Loucy (cell line): ENCODE results near the gene GRB7.
A peak's percentile ranks its signal among the peaks of the same experiment; 100 is the strongest.

Source experiments
- H2AFZ ChIP-seq: fragments of 200-600 bp; sonication (generic); 2 replicates; pipeline ENCODE4 v1.6.0; 2016; ENCODE audit warnings: antibody characterized with exemption, mild to moderate bottlenecking, low read length, moderate library complexity
- H3F3A ChIP-seq: fragments of 200-600 bp; 2 replicates; pipeline ENCODE4 v1.6.0; 2016; ENCODE audit warnings: antibody characterized with exemption, low read depth, mild to moderate bottlenecking
- H3K27me3 ChIP-seq: fragments of 200-600 bp; sonication (generic); 2 replicates; pipeline ENCODE4 v1.6.1; 2014; ENCODE audit warnings: low read length, mild to moderate bottlenecking; ENCODE audit not compliant: insufficient read depth, poor library complexity, severe bottlenecking
- H3K36me3 ChIP-seq: fragments of 200-600 bp; sonication (generic); 2 replicates; pipeline ENCODE4 v1.6.1; 2016; ENCODE audit warnings: low read length; ENCODE audit not compliant: insufficient read depth
- H3K4me1 ChIP-seq: fragments of 200-600 bp; sonication (generic); 2 replicates; pipeline ENCODE4 v1.5.1; 2014; ENCODE audit warnings: low read length, mild to moderate bottlenecking; ENCODE audit not compliant: insufficient read depth, poor library complexity, severe bottlenecking
- H3K4me2 ChIP-seq: fragments of 200-600 bp; sonication (generic); 2 replicates; pipeline ENCODE4 v1.6.0; 2014; ENCODE audit warnings: antibody characterized with exemption, low read length, low read depth, mild to moderate bottlenecking; ENCODE audit not compliant: poor library complexity, severe bottlenecking
- H3K4me3 ChIP-seq: fragments of 200-600 bp; sonication (generic); 2 replicates; pipeline ENCODE4 v1.5.1; 2014; ENCODE audit warnings: low read length, mild to moderate bottlenecking, mixed read lengths; ENCODE audit not compliant: poor library complexity, severe bottlenecking
- H3K79me2 ChIP-seq: fragments of 200-600 bp; sonication (generic); 2 replicates; pipeline ENCODE4 v1.6.1; 2014; ENCODE audit warnings: low read length; ENCODE audit not compliant: insufficient read depth
- H3K9ac ChIP-seq: fragments of 200-600 bp; sonication (generic); 2 replicates; pipeline ENCODE4 v1.6.0; 2014; ENCODE audit warnings: mild to moderate bottlenecking, low read depth, low read length, moderate library complexity; ENCODE audit not compliant: poor library complexity, severe bottlenecking
- H3K9me2 ChIP-seq: fragments of 200-600 bp; sonication (generic); replicated peaks from 2 replicates; pipeline ENCODE4 v1.6.1; 2016; ENCODE audit warnings: low read depth, low read length, mixed read lengths
- H3K9me3 ChIP-seq: fragments of 200-600 bp; sonication (generic); 2 replicates; pipeline ENCODE4 v1.6.1; 2014; ENCODE audit warnings: mild to moderate bottlenecking, antibody characterized with exemption, low read length, low read depth; ENCODE audit not compliant: insufficient read depth
- H4K20me1 ChIP-seq: fragments of 200-600 bp; sonication (generic); 2 replicates; pipeline ENCODE4 v1.6.0; 2014; ENCODE audit warnings: antibody characterized with exemption, low read length, mild to moderate bottlenecking; ENCODE audit not compliant: insufficient read depth, poor library complexity, severe bottlenecking
- CTCF ChIP-seq: fragments of 200-600 bp; sonication (generic); conservative IDR thresholded peaks from 2 replicates; pipeline ENCODE4 v1.5.1; 2014; ENCODE audit warnings: mild to moderate bottlenecking, antibody characterized with exemption, low read length
- EZH2phosphoT487 ChIP-seq: fragments of 200-600 bp; IDR thresholded peaks from 2 replicates; pipeline ENCODE4 v1.6.1; 2018; ENCODE audit warnings: antibody characterized with exemption, mild to moderate bottlenecking, moderate library complexity, borderline replicate concordance

The GRB7 gene

DNA sequence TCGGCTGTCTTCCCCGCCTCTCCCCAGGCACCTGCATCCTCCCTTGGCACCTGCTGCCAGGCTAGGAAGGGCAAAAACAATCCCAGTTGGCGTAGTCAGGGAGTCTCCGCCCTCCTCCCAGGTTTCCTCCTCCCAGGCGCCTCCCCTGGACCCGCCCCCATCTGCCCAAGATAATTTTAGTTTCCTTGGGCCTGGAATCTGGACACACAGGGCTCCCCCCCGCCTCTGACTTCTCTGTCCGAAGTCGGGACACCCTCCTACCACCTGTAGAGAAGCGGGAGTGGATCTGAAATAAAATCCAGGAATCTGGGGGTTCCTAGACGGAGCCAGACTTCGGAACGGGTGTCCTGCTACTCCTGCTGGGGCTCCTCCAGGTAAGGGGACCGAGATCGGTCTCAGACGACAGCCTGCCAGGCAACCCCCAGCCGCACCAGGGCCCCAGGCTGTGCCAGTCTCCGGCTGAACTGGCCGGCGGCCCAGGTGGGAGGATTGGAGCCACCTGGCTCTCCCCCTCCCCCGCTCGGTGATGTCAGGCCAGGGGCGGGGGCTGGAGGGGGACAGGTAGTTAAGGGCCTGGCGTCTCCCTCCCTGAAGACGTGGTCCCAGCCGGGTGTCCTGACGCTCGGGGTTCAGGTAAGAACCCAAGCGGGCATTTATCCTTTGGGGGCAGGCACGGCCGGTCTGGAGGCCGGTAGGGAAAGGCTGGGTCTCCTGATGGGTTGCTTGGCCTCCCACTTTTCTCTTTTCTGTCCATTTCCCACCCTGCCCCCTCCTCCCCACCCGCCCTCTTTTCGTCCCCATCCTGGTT is at the start of gene GRB7:
TSS of gene GRB7 (plus strand) at position 179 of the 808 bp plus-strand sequence. CDS start 4,364 bp downstream, outside the sequence.
- H3K4me3 ChIP-seq = no peak within 1 kb of the TSS
- H3K4me2 ChIP-seq = no peak within 1 kb of the TSS
- H3K9me3 ChIP-seq = no peaks in the 10 kb centered on the region
- no peaks in the 10 kb centered on the region for H3K4me1 ChIP-seq
- no peaks in the 10 kb centered on the region for H3K27me3 ChIP-seq
- H3K36me3 ChIP-seq = no peaks in the 10 kb centered on the region
- no peak for TF ChIP-seq CTCF
- TF ChIP-seq EZH2phosphoT487 = no peak
- no peaks in the 10 kb centered on the region for H3K9me2 ChIP-seq
- no peaks in the 10 kb centered on the region for H3F3A ChIP-seq
- no peak within 1 kb of the TSS for H3K9ac ChIP-seq
- H2AFZ ChIP-seq = no peak within 1 kb of the TSS
- H3K79me2 ChIP-seq = no peaks in the 10 kb centered on the region
- no peaks in the 10 kb centered on the region for H4K20me1 ChIP-seq

DNA sequence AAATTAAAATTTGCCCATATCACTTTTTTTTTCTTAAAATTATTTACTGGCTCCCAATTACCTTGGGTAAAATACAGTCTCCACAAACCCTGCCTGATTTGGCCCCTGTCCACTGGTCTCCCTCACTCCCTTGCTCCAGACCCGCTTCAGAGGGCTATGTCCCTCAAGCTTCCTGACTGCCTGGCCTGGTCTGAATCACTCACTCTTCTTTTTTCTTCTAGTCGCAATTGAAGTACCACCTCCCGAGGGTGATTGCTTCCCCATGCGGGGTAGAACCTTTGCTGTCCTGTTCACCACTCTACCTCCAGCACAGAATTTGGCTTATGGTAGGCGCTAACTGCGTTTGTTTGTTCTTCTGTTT is 49.3 kb upstream of the GRB7 start:
- Histone ChIP-seq H2AFZ (peak overlapping the region; percentile 95), H3K4me3 (peak overlapping the region; percentile 97)
- no peak for TF ChIP-seq CTCF
- no peak for TF ChIP-seq EZH2phosphoT487

DNA sequence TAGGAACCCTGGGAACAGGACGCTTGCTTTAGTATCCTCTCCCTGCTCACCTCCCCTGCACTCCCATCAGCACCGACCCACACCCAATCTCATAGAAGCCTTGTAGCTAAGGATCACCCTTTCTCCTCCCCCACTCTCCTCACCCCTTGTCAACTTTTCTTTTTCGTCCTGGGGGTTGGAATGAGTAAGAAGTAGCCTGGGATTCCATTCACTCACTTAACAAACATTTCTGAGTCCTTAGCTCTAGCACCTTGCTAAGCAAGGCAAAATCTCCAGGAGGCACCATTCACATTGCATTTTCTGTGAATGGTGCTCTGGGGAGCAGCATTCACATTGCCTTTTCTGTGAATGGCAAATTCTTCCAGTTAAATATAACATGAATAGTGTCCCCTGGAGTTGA is 48.8 kb upstream of the GRB7 start:
- H3K9me2 ChIP-seq = no peaks in the 10 kb centered on the region
- H3K4me3 ChIP-seq = peak overlapping the region; percentile 97
- TF ChIP-seq EZH2phosphoT487 (no peak), CTCF (no peak)
- no peaks in the 10 kb centered on the region for H3K9me3 ChIP-seq
- peak overlapping the region; percentile 88 for H3K9ac ChIP-seq
- peaks cover 12% of the 10 kb centered on the region for H3K27me3 ChIP-seq
- H3K79me2 ChIP-seq = no peaks in the 10 kb centered on the region
- peaks cover 5% of the 10 kb centered on the region; the same call in 1 of the 2 replicates for H3F3A ChIP-seq
- H4K20me1 ChIP-seq = no peaks in the 10 kb centered on the region
- peaks cover 22% of the 10 kb centered on the region for H3K4me1 ChIP-seq
- H3K4me2 ChIP-seq = peak overlapping the region; percentile 96
- H3K36me3 ChIP-seq = no peaks in the 10 kb centered on the region
- H2AFZ ChIP-seq = no peak overlapping the region

More for the DNA sequence above, 49.3 kb upstream of the GRB7 start:
- H3K27me3 ChIP-seq = peaks cover 12% of the 10 kb centered on the region
- H3K9me2 ChIP-seq = no peaks in the 10 kb centered on the region
- peaks cover 5% of the 10 kb centered on the region; the same call in 1 of the 2 replicates for H3F3A ChIP-seq
- peaks cover 22% of the 10 kb centered on the region for H3K4me1 ChIP-seq
- no peaks in the 10 kb centered on the region for H3K79me2 ChIP-seq
- no peaks in the 10 kb centered on the region for H3K9me3 ChIP-seq
- H3K36me3 ChIP-seq = no peaks in the 10 kb centered on the region
- peak overlapping the region; percentile 96 for H3K4me2 ChIP-seq
- no peaks in the 10 kb centered on the region for H4K20me1 ChIP-seq
- H3K9ac ChIP-seq = peak overlapping the region; percentile 88
